OCI-LY3 (cell line): ENCODE measurements around the gene SHROOM3.

ENCODE experiments used
- H2AFZ ChIP-seq: fragments of 200-600, 300-600 bp; shearing (Covaris generic); 2 replicates; pipeline ENCODE4 v1.6.0; 2014; ENCODE audit warnings: antibody characterized with exemption, low read depth, low read length
- H3K27ac ChIP-seq: fragments of 200-600, 300-600 bp; sonication (generic); 2 replicates; pipeline ENCODE4 v1.5.1; 2014; ENCODE audit warnings: mild to moderate bottlenecking, low read length, moderate library complexity, mixed read lengths
- H3K27me3 ChIP-seq: fragments of 200-600, 300-600 bp; sonication (generic); 2 replicates; pipeline ENCODE4 v1.6.1; 2014; ENCODE audit warnings: low read depth, low read length, mixed read lengths
- H3K36me3 ChIP-seq: fragments of 200-600, 300-600 bp; sonication (generic); replicated peaks from 2 replicates; pipeline ENCODE3; 2014; ENCODE audit warnings: low read depth, low read length, mixed read lengths
- H3K4me1 ChIP-seq: fragments of 300-600, 200-600 bp; sonication (generic); 2 replicates; pipeline ENCODE4 v1.6.1; 2014; ENCODE audit warnings: low read length, mixed read lengths
- H3K4me2 ChIP-seq: fragments of 200-600, 300-600 bp; sonication (generic); 2 replicates; pipeline ENCODE4 v1.6.1; 2014; ENCODE audit warnings: low read length, mixed read lengths
- H3K4me3 ChIP-seq: fragments of 300-600, 200-600 bp; sonication (generic); 2 replicates; pipeline ENCODE4 v1.5.1; 2014; ENCODE audit warnings: antibody characterized with exemption, mild to moderate bottlenecking, low read length, moderate library complexity
- H3K79me2 ChIP-seq: fragments of 300-600, 200-600 bp; shearing (Covaris generic); 2 replicates; pipeline ENCODE4 v1.6.1; 2014; ENCODE audit warnings: mild to moderate bottlenecking, low read length, mixed read lengths
- H3K9ac ChIP-seq: fragments of 300-600, 200-600 bp; shearing (Covaris generic); 2 replicates; pipeline ENCODE4 v1.6.0; 2014; ENCODE audit warnings: mild to moderate bottlenecking, low read length, moderate library complexity
- H3K9me3 ChIP-seq: fragments of 200-600, 300-600 bp; shearing (Covaris generic); 2 replicates; pipeline ENCODE4 v1.6.1; 2014; ENCODE audit warnings: low read length, mixed read lengths; ENCODE audit not compliant: insufficient read depth
- H4K20me1 ChIP-seq: fragments of 200-600, 300-600 bp; sonication (generic); 2 replicates; pipeline ENCODE4 v1.6.1; 2016; ENCODE audit warnings: low read length, mixed read lengths; ENCODE audit not compliant: insufficient read depth
- CTCF ChIP-seq: fragments of 200-600, 300-600 bp; sonication (generic); IDR thresholded peaks from 2 replicates; pipeline ENCODE4 v1.5.1; 2014; ENCODE audit warnings: antibody characterized with exemption, low read length, low read depth
- EZH2phosphoT487 ChIP-seq: fragments of 200-600 bp; shearing (Covaris generic); IDR thresholded peaks from 2 replicates; pipeline ENCODE4 v1.6.1; 2018; ENCODE audit warnings: antibody characterized with exemption, mixed run types, low read depth

SHROOM3 gene

GRCh38 chr4:76747563-76747962, 312.5 kb downstream of the SHROOM3 start:
- Histone ChIP-seq H3K79me2 (no peaks in the 10 kb centered on the region), H3K9me3 (no peaks in the 10 kb centered on the region), H3K27me3 (peaks cover 42% of the 10 kb centered on the region), H3K4me2 (no peak overlapping the region), H3K36me3 (no peaks in the 10 kb centered on the region), H4K20me1 (no peaks in the 10 kb centered on the region), H3K4me3 (no peak overlapping the region), H3K27ac (no peak overlapping the region), H3K9ac (no peak overlapping the region), H2AFZ (no peak overlapping the region), H3K4me1 (peaks cover 3% of the 10 kb centered on the region)
- TF ChIP-seq EZH2phosphoT487 (no peak), CTCF (no peak)

DNA sequence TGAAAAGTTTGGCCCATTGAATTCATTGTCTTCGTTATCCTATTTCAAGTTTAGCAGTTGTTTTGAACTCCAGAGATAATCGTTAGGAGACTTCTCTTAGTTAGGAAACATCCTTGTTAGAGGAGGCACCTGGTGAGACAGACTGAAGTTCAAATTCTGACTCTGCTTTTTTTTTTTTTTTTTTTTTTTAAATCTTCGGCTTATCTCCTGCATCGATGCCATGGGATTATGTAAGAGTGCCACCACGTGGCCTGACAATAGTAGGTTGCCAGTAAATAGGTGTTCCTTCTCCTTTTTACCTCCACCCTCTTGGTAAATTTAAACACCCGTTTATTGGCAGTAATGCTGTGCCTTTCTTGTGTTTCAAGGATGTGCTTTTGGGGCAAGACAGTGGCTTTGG, 313.6 kb downstream of the SHROOM3 start:
- H3K9ac ChIP-seq = no peak overlapping the region
- no peaks in the 10 kb centered on the region for H3K79me2 ChIP-seq
- H3K9me3 ChIP-seq = no peaks in the 10 kb centered on the region
- H3K4me3 ChIP-seq = peak overlapping the region; percentile 39
- H3K36me3 ChIP-seq = no peaks in the 10 kb centered on the region
- no peak overlapping the region for H3K27ac ChIP-seq
- H2AFZ ChIP-seq = peak overlapping the region; percentile 65; the same call in 1 of the 2 replicates
- H3K27me3 ChIP-seq = peaks cover 52% of the 10 kb centered on the region
- peaks cover 3% of the 10 kb centered on the region for H3K4me1 ChIP-seq
- TF ChIP-seq EZH2phosphoT487 (no peak), CTCF (peak; percentile 70)
- H3K4me2 ChIP-seq = peak overlapping the region; percentile 52
- no peaks in the 10 kb centered on the region for H4K20me1 ChIP-seq

GRCh38 chr4:76749355-76749754, 314.3 kb downstream of the SHROOM3 start:
- Histone ChIP-seq H2AFZ (no peak overlapping the region), H3K4me1 (peaks cover 3% of the 10 kb centered on the region), H3K4me2 (no peak overlapping the region), H3K27ac (no peak overlapping the region), H3K79me2 (no peaks in the 10 kb centered on the region), H3K4me3 (no peak overlapping the region), H3K36me3 (no peaks in the 10 kb centered on the region), H3K9me3 (no peaks in the 10 kb centered on the region), H3K27me3 (peaks cover 50% of the 10 kb centered on the region), H4K20me1 (no peaks in the 10 kb centered on the region), H3K9ac (no peak overlapping the region)
- no peak for TF ChIP-seq EZH2phosphoT487
- TF ChIP-seq CTCF = no peak

- Histone ChIP-seq H3K4me3 (no peak overlapping the region), H2AFZ (no peak overlapping the region), H3K27ac (no peak overlapping the region), H3K36me3 (no peaks in the 10 kb centered on the region), H3K4me2 (no peak overlapping the region), H3K79me2 (no peaks in the 10 kb centered on the region), H3K27me3 (peaks cover 52% of the 10 kb centered on the region), H3K9me3 (no peaks in the 10 kb centered on the region), H4K20me1 (no peaks in the 10 kb centered on the region), H3K4me1 (peaks cover 3% of the 10 kb centered on the region), H3K9ac (no peak overlapping the region)
- TF ChIP-seq EZH2phosphoT487 = no peak
- TF ChIP-seq CTCF = no peak
These were observed 315.7 kb downstream of the SHROOM3 start for GRCh38 chr4:76750716-76751115.
